ENCODE measurements around the gene UST. TPM values are rescaled to one million over a fixed set of nuclear protein-coding genes. Genes with fewer than 3 reads are reported as not detected.

Gene UST
- polyA plus RNA-seq, 4 donors = 0.81 to 4.0 (median 1.4) TPM; not detected in 1

DNA sequence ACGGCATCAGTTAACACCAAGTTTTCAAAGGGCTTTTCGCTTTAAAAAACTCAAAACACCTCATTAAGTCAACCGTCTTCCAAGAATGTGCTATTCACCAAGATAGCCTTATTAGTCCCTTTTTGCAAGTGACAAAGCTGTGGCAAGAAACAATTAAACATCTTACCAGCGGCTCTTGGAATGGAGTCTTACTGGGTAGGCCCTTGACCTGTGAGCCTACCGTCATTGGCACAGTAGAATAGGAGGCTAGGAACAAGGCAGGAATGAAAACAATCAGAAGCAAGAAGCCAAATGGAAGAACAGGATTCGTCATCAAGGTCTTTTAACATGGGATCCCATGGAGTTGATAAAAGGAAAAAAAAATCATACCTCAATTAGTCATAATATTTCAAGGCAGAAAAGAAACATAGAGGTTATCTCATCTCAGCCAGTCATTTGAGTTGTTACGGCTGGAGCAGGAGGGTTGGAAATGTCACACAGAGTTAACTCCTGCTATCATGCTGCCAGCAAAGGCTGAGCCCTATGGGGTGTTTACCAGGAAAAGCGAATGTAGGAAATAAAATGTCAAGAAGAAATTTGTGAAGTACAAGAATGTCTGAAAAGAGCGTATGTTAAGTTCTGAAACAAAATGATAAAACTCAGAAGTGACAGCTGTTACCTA, 236.4 kb downstream of the UST start:
- peaks cover 0 to 3% (median 0%) of the 10 kb centered on the region in 3 donors for H3K27me3 ChIP-seq (ENCODE audit: control insufficient read depth in 3 of 3, insufficient read depth in 3 of 3, low read length in 3 of 3)
- no peak overlapping the region for H3K27ac ChIP-seq (ENCODE audit: low read depth in 1 of 3, low read length in 2 of 3)
- H3K36me3 ChIP-seq (ENCODE audit: control insufficient read depth in 3 of 3, insufficient read depth in 2 of 3, low read depth in 1 of 3, low read length in 3 of 3) = no peaks in the 10 kb centered on the region
- H3K4me3 ChIP-seq (ENCODE audit: low read depth in 1 of 3, low read length in 3 of 3) = no peak overlapping the region
- FAIRE-seq = no peak
- no peaks in the 10 kb centered on the region for H3K9me3 ChIP-seq (ENCODE audit: control insufficient read depth in 2 of 2, insufficient read depth in 1 of 2, low read depth in 1 of 2, low read length in 1 of 2)
- WGBS, 3 donors = 89 to 91% (median 90%) methylated on average over 9 of the region's 9 CpGs
- DNase-seq = no peak
- no peaks in the 10 kb centered on the region for H3K4me1 ChIP-seq (ENCODE audit: control insufficient read depth in 3 of 3, insufficient read depth in 2 of 3, low read depth in 1 of 3, low read length in 2 of 3)

DNA sequence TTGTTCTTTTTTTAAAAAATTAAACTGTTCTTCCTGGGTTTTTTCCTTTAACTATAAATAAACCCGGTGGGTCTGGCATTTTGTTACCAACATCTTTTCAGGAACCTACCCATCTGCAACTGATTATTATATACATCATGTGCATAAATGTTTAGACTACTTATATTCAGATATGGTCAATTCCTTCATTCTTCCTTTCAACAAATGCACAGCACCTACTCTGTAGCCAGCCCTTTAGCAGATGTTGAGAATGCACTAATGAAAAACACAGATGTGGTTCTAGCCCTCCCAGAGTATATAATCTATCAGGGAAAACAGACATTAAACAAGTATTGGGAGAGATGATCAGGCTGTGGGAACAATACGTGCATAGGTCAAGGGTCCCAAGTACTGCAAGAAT, 237.1 kb downstream of the UST start:
- Histone ChIP-seq H3K36me3 (ENCODE audit: control insufficient read depth in 3 of 3, insufficient read depth in 2 of 3, low read depth in 1 of 3, low read length in 3 of 3) (no peaks in the 10 kb centered on the region), H3K27me3 (ENCODE audit: control insufficient read depth in 3 of 3, insufficient read depth in 3 of 3, low read length in 3 of 3) (peaks cover 0 to 3% (median 0%) of the 10 kb centered on the region in 3 donors), H3K9me3 (ENCODE audit: control insufficient read depth in 2 of 2, insufficient read depth in 1 of 2, low read depth in 1 of 2, low read length in 1 of 2) (no peaks in the 10 kb centered on the region), H3K4me1 (ENCODE audit: control insufficient read depth in 3 of 3, insufficient read depth in 2 of 3, low read depth in 1 of 3, low read length in 2 of 3) (no peaks in the 10 kb centered on the region), H3K4me3 (ENCODE audit: low read depth in 1 of 3, low read length in 3 of 3) (no peak overlapping the region), H3K27ac (ENCODE audit: low read depth in 1 of 3, low read length in 2 of 3) (no peak overlapping the region)
- FAIRE-seq = no peak
- WGBS, 3 donors = 75 to 85% (median 85%) methylated on average over 2 of the region's 2 CpGs
- DNase-seq = no peak

DNA sequence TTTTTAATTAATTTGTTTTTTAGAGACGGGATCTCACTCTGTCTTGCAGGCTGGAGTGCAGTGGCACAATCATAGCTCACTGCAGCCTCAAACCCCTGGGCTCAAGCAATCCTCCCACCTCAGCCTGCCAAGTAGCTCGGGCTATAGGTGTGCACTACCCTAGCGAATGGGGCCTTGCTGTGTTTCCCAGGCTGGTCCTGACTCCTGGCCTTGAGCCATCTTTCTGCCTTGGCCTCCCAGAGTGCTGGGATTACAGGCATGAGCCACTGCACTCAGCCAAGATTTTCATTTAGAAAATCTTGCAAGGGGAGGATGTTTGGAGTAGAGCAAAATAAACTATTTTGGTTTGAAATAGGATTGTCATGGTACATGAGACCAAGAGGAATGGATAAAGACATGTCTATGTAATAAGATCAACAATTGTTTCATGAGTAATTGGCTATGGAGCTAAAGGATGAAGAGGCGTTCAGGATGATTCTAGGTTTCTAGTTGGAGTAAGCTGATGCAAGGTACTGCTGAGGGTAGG, 237.8 kb downstream of the UST start:
- H3K4me3 ChIP-seq (ENCODE audit: low read depth in 1 of 3, low read length in 3 of 3) = no peak overlapping the region
- DNase-seq = no peak
- no peaks in the 10 kb centered on the region for H3K36me3 ChIP-seq (ENCODE audit: control insufficient read depth in 3 of 3, insufficient read depth in 2 of 3, low read depth in 1 of 3, low read length in 3 of 3)
- H3K27ac ChIP-seq (ENCODE audit: low read depth in 1 of 3, low read length in 2 of 3) = no peak overlapping the region
- H3K9me3 ChIP-seq (ENCODE audit: control insufficient read depth in 2 of 2, insufficient read depth in 1 of 2, low read depth in 1 of 2, low read length in 1 of 2) = no peaks in the 10 kb centered on the region
- peaks cover 0 to 3% (median 0%) of the 10 kb centered on the region in 3 donors for H3K27me3 ChIP-seq (ENCODE audit: control insufficient read depth in 3 of 3, insufficient read depth in 3 of 3, low read length in 3 of 3)
- no peak for FAIRE-seq
- WGBS, 3 donors = 70 to 79% (median 76%) methylated on average over 4 of the region's 4 CpGs
- H3K4me1 ChIP-seq (ENCODE audit: control insufficient read depth in 3 of 3, insufficient read depth in 2 of 3, low read depth in 1 of 3, low read length in 2 of 3) = no peaks in the 10 kb centered on the region

DNA sequence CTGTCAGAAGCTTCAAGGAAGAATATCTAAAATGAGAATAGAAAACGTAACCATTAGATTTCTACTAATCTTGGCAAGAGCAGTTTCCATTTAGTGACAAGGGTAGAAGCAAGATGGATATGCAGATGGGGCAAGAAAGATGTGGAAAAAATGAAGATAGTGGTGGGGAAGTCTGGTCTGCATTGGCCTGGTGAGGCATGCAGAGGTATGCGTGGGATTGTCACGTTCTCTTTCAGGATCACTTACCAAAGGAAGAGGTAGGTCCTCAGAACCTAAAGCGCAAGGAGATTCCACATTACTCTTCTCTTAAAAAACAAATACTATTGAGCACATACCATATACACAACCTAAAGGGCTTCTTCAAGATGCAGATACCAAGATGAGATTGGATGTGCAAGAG, 238.7 kb downstream of the UST start:
- 93 to 96% (median 95%) methylated on average over 4 of the region's 4 CpGs for WGBS, 3 donors
- DNase-seq (no peak), FAIRE-seq (no peak)
- Histone ChIP-seq H3K4me1 (ENCODE audit: control insufficient read depth in 3 of 3, insufficient read depth in 2 of 3, low read depth in 1 of 3, low read length in 2 of 3) (no peaks in the 10 kb centered on the region), H3K27ac (ENCODE audit: low read depth in 1 of 3, low read length in 2 of 3) (no peak overlapping the region), H3K36me3 (ENCODE audit: control insufficient read depth in 3 of 3, insufficient read depth in 2 of 3, low read depth in 1 of 3, low read length in 3 of 3) (no peaks in the 10 kb centered on the region), H3K9me3 (ENCODE audit: control insufficient read depth in 2 of 2, insufficient read depth in 1 of 2, low read depth in 1 of 2, low read length in 1 of 2) (no peaks in the 10 kb centered on the region), H3K27me3 (ENCODE audit: control insufficient read depth in 3 of 3, insufficient read depth in 3 of 3, low read length in 3 of 3) (no peaks in the 10 kb centered on the region), H3K4me3 (ENCODE audit: low read depth in 1 of 3, low read length in 3 of 3) (no peak overlapping the region)

DNA sequence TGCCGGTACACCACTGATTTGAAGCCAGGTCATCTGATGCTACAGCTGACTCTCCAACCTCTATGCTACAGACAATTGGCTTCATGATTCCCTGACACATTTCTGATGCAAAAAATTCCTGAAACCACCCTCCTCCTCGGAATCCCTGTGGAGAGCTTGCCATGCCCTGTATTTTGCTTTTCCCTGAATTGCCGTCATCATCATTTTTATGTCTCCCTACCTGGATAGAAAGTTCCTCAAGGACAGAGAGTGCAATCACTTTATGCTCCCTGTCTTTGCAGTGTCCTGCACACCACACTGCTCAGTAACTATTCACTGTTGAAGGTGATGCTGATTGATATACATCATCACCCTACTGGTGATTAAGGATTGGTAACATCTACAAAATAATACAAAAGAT, 239.8 kb downstream of the UST start:
- Histone ChIP-seq H3K4me1 (ENCODE audit: control insufficient read depth in 3 of 3, insufficient read depth in 2 of 3, low read depth in 1 of 3, low read length in 2 of 3) (no peaks in the 10 kb centered on the region), H3K27ac (ENCODE audit: low read depth in 1 of 3, low read length in 2 of 3) (no peak overlapping the region), H3K36me3 (ENCODE audit: control insufficient read depth in 3 of 3, insufficient read depth in 2 of 3, low read depth in 1 of 3, low read length in 3 of 3) (no peaks in the 10 kb centered on the region), H3K9me3 (ENCODE audit: control insufficient read depth in 2 of 2, insufficient read depth in 1 of 2, low read depth in 1 of 2, low read length in 1 of 2) (no peaks in the 10 kb centered on the region), H3K4me3 (ENCODE audit: low read depth in 1 of 3, low read length in 3 of 3) (no peak overlapping the region), H3K27me3 (ENCODE audit: control insufficient read depth in 3 of 3, insufficient read depth in 3 of 3, low read length in 3 of 3) (no peaks in the 10 kb centered on the region)
- WGBS, 3 donors = 72 to 85% (median 81%) methylated on average over 3 of the region's 3 CpGs
- no peak for FAIRE-seq
- DNase-seq = no peak

DNA sequence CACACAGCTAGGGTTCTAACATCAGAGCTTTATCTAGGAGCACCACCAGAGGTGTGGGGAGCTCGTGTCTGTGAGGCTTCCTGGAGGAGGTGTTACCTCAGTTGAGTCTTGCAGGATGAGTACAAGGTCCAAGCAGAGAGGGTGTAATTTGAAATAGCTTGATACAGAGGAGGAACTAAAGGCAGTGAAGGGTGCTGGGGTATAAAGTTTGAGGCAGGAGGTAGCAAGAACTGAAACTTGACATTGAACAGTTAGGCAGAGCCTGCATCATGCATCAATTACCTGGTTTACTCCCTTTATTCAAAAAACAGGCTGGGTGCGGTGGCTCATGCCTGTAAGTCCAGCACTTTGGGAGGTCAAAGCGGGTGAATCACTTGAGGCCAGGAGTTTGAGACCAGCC, 241.2 kb downstream of the UST start:
- Histone ChIP-seq H3K4me3 (ENCODE audit: low read depth in 1 of 3, low read length in 3 of 3) (no peak overlapping the region), H3K27me3 (ENCODE audit: control insufficient read depth in 3 of 3, insufficient read depth in 3 of 3, low read length in 3 of 3) (no peaks in the 10 kb centered on the region), H3K27ac (ENCODE audit: low read depth in 1 of 3, low read length in 2 of 3) (no peak overlapping the region), H3K36me3 (ENCODE audit: control insufficient read depth in 3 of 3, insufficient read depth in 2 of 3, low read depth in 1 of 3, low read length in 3 of 3) (no peaks in the 10 kb centered on the region), H3K4me1 (ENCODE audit: control insufficient read depth in 3 of 3, insufficient read depth in 2 of 3, low read depth in 1 of 3, low read length in 2 of 3) (no peaks in the 10 kb centered on the region), H3K9me3 (ENCODE audit: control insufficient read depth in 2 of 2, insufficient read depth in 1 of 2, low read depth in 1 of 2, low read length in 1 of 2) (no peaks in the 10 kb centered on the region)
- no peak for DNase-seq
- WGBS, 3 donors = 61 to 81% (median 68%) methylated on average over 3 of the region's 3 CpGs
- no peak for FAIRE-seq

DNA sequence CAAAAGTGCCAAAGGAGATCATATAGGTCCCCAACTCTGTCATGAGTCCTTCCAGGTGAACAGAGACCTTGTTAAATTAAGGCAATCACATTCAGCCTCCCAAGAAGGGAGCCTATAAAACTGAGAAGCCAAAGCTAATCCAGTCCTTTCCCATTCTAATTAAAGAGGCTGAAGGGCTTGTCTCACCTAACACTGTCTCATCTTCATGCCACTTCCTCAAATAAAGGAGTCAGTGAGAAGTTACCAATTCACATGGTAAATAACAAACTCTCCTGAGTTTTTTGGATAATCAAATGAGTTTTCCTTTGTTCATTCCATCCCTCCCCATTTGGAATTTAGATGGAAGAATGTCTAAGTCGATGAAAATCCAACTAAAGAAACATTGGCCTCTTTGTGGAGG, 242.8 kb downstream of the UST start:
- DNase-seq (no peak), FAIRE-seq (no peak)
- no peaks in the 10 kb centered on the region for H3K4me1 ChIP-seq (ENCODE audit: control insufficient read depth in 3 of 3, insufficient read depth in 2 of 3, low read depth in 1 of 3, low read length in 2 of 3)
- H3K4me3 ChIP-seq (ENCODE audit: low read depth in 1 of 3, low read length in 3 of 3) = no peak overlapping the region
- H3K27ac ChIP-seq (ENCODE audit: low read depth in 1 of 3, low read length in 2 of 3) = no peak overlapping the region
- no peaks in the 10 kb centered on the region for H3K27me3 ChIP-seq (ENCODE audit: control insufficient read depth in 3 of 3, insufficient read depth in 3 of 3, low read length in 3 of 3)
- 64 to 82% (median 68%) methylated on average over 1 of the region's 1 CpG for WGBS, 3 donors
- no peaks in the 10 kb centered on the region for H3K36me3 ChIP-seq (ENCODE audit: control insufficient read depth in 3 of 3, insufficient read depth in 2 of 3, low read depth in 1 of 3, low read length in 3 of 3)
- peaks cover 0 to 3% of the 10 kb centered on the region in 2 donors for H3K9me3 ChIP-seq (ENCODE audit: control insufficient read depth in 2 of 2, insufficient read depth in 1 of 2, low read depth in 1 of 2, low read length in 1 of 2)

DNA sequence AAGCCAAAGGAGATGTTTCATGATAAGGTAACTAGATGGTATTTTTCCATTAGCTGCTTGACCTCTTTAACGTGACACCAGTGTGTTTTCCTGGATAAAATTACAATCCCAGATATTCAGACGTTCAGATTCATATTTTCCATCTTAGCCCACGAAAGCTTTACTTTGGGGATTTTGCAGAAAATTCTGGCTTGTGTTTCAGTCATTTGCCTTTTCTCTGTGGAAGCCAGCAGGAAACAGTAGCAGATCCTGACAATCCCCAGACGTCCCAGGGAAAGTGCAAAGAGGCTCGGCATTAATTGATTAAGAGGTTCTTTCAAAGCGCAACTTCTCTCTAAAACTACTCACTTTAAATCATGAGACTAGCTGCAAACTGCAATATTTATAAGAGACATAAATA, 243.6 kb downstream of the UST start:
- Histone ChIP-seq H3K27me3 (ENCODE audit: control insufficient read depth in 3 of 3, insufficient read depth in 3 of 3, low read length in 3 of 3) (no peaks in the 10 kb centered on the region), H3K9me3 (ENCODE audit: control insufficient read depth in 2 of 2, insufficient read depth in 1 of 2, low read depth in 1 of 2, low read length in 1 of 2) (peaks cover 0 to 3% of the 10 kb centered on the region in 2 donors), H3K4me1 (ENCODE audit: control insufficient read depth in 3 of 3, insufficient read depth in 2 of 3, low read depth in 1 of 3, low read length in 2 of 3) (no peaks in the 10 kb centered on the region), H3K4me3 (ENCODE audit: low read depth in 1 of 3, low read length in 3 of 3) (no peak overlapping the region), H3K27ac (ENCODE audit: low read depth in 1 of 3, low read length in 2 of 3) (no peak overlapping the region), H3K36me3 (ENCODE audit: control insufficient read depth in 3 of 3, insufficient read depth in 2 of 3, low read depth in 1 of 3, low read length in 3 of 3) (no peaks in the 10 kb centered on the region)
- 71 to 84% (median 78%) methylated on average over 6 of the region's 6 CpGs for WGBS, 3 donors
- DNase-seq = no peak
- FAIRE-seq = no peak

GRCh38 chr6:148996815-148997214, 250.0 kb downstream of the UST start:
- DNase-seq = no peak
- Histone ChIP-seq H3K36me3 (ENCODE audit: control insufficient read depth in 3 of 3, insufficient read depth in 2 of 3, low read depth in 1 of 3, low read length in 3 of 3) (no peaks in the 10 kb centered on the region), H3K4me1 (ENCODE audit: control insufficient read depth in 3 of 3, insufficient read depth in 2 of 3, low read depth in 1 of 3, low read length in 2 of 3) (peaks cover 0 to 3% (median 0%) of the 10 kb centered on the region in 3 donors), H3K9me3 (ENCODE audit: control insufficient read depth in 2 of 2, insufficient read depth in 1 of 2, low read depth in 1 of 2, low read length in 1 of 2) (peaks cover 0 to 6% of the 10 kb centered on the region in 2 donors), H3K4me3 (ENCODE audit: low read depth in 1 of 3, low read length in 3 of 3) (no peak overlapping the region), H3K27ac (ENCODE audit: low read depth in 1 of 3, low read length in 2 of 3) (no peak overlapping the region), H3K27me3 (ENCODE audit: control insufficient read depth in 3 of 3, insufficient read depth in 3 of 3, low read length in 3 of 3) (no peaks in the 10 kb centered on the region)
- 53 to 64% (median 60%) methylated on average over 1 of the region's 1 CpG for WGBS, 3 donors
- no peak for FAIRE-seq
